Prostate gland (tissue), 2 donors: Measurements from ENCODE around the gene ARFGAP2.

ENCODE experiments used
- CTCF ChIP-seq, 4 experiments: fragments of 200-600 bp in 2 of 4; fragments of 450-650 bp in 2 of 4; sonication (generic) in 2 of 4; IDR thresholded peaks; 1 replicate in 3 of 4; 2 replicates in 1 of 4; pipeline ENCODE4 v1.5.1; 2016 to 2019; ENCODE audit warnings: antibody characterized with exemption in 4 of 4, mild to moderate bottlenecking in 2 of 4, moderate library complexity in 2 of 4
- POLR2A ChIP-seq: fragments of 450-650 bp; IDR thresholded peaks from one replicate; pipeline ENCODE4 v1.6.1; 2016; ENCODE audit warnings: antibody characterized with exemption, mild to moderate bottlenecking

- TF ChIP-seq CTCF (IDR thresholded peaks at IDR 0.05) = peak; percentile 57 to 81 (median 70)
- no peak for TF ChIP-seq POLR2A
Observed at GRCh38 chr11:47177229-47177845, 658 bp upstream of the ARFGAP2 start.
